Activated effector memory CD4-positive, alpha-beta T cell treated with Interleukin-2 at 50 U/mL for 16 hours (primary cell): Measurements from ENCODE around the gene BCAS1.

Experiments
- DNase-seq: peaks from one replicate; pipeline ENCODE4 v3.0.0-alpha.2; 2020

Gene BCAS1

DNA sequence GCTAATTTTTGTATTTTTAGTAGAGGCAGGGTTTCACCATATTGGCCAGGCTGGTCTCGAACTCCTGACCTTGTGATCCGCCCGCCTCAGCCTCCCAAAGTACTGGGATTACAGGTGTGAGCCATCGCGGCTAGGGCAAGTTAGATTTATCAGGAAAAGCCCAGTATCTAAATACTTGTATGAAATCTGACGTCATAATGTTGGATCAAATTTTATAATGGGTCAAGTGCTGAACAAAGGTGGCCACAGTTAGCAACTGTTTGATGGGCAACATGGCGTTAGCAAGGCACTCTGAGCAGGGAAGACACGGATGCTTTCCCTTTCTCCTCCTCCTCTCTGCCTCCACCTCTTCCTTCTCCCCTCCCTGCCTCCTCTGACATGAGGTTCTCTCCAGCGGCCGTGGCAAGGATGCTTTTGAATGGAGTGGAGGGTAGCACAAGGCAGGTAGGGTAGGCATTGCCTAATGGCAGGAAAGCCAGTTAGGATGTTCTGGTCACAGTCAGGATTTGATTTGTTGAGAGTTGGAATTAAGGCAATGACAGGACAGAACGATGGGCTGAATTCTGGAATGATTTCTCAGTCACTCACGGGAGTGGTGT lies 149.6 kb downstream of the BCAS1 start:
- no peak for DNase-seq

DNA sequence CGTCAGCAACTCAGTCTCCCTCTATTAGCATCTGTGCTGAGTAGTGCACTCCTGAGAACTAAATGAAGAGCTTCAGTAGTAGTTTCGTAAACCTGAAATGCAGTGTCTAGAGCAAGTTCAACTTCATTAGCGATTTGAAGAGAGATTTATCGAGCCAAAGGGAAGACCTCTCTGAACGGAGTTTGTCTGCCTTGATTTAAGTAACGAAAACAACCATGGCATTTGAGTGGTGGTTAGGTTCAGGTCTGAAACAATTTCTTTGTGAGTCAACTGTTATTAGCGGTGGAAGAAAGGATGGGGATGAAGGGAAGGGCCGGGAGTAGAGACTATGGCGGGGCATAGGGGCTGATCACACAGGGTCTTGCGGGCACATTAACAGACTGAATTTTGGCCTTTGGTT lies 150.5 kb downstream of the BCAS1 start:
- DNase-seq: no peak

DNA sequence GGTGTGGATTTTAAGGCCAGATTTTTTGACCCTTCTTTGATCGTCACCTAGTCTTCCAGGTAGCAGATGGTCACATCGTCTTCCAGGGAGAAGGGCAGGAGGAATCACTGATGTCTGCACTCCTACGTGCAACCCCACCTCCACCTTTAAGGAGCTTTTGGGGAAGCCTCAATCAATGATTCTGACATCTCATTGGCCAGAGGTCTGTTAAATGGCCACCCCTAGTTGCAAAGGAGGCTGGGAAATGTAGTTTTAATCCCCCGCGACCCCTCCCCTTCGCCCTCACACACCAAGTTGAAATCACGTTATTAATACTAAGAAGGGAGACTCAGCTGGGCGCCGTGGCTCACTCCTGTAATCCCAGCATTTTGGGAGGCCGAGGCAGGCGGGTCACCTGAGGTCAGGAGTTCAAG lies 151.4 kb downstream of the BCAS1 start:
- DNase-seq: no peak

DNA sequence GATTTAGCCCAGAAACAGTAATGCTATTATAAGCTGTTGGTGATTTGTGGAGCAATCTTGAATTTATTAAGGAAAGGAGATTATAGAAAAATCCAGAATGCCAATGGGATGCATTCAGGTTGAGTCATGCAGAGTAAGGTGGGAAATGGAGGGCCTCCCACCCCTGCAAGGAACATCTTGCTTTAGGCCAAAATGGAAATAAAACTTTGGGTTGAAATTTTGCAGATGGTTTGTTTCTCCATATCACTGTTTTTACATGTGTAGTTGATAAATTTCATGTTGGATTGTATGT lies 152.4 kb downstream of the BCAS1 start:
- DNase-seq: no peak

DNA sequence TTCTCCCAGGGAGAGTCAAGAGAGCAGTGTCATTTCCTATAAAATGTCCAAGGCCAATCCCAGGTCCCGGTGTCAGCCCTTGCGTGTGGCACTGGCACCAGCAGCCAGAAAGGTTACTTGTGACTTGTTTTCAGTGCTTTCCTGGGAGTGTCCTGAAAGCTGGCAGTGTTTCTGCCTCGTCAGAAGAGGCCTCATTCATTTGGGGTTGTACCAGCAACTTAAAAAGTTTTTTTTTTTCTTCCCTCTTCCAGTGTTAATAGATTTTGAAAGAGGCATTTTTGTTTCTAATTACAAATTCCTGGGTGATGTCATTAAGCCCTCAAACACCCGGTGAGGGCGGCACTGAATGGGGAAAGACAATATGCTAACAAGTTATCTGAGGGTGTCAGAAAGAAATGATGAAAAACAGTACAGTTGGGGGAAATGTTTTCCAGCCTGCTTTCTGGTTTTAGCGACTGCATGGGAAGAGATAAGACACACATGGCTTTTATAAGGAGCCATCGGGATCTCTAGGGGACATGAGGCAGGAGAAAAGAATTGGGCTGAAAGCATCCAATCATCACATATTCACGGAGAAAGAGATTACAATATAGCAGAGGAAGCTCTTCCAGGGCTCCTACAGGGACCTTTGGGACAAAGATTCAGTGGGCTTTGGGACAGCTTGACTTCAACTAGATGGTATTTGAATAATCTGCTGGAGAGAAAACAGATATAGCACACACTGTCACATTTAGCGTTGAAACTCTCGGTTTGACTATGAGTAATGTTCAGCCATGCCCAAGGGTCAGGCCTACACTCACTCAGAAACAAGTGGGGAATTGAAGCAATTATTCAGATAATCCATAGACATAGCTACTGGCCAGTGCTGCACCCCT lies 153.0 kb downstream of the BCAS1 start:
- DNase-seq: no peak

DNA sequence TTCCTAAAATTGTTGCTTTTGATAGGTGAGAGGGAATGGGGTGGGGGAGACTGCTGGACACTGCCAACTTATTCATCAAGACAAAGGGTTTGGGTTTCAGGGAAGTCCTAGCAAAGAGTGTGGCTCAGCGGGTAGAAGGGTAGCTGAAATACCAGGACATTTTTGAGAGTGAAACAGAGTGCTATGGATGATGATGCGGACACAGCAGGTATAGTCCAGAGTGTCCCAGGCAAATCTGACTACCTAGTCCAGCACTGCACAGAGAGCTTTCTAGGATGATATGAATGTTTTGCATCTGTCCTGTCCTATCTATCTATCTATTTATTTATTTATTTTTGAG lies 154.3 kb downstream of the BCAS1 start:
- no peak for DNase-seq

DNA sequence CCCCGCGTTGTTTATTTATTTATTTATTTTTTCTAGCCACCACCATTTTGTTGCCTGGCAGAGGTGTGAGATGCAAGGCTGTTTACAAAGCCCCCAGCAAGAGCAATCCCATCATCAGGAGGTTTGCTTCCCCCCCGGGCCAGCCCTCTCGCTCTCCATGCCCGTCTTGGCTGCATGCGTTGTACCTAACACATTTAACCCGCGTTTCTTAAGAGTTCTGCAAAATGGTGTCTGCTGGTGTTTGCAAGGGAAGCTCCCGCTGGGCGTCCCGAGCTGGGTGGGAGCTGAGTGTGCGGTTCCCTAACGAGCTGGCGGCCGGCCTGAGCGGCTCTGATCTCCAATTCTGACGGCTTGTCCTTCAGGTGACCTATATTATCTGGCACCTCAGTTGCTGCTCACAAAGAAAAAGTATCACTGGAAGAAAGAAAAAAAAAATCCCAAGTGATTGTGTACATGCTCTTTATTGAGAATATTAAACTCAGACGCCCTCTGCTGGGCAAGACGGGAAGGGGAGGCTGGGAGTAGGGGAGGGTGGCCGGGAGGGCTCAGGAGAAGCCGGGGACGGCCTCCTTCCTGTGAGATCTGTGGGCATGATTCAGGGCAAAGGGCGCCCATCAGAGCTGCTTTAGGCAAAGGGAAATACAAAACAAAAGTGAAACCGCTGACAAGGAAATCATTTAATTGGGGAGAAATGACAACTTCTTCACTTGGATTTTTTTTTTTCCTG lies 154.8 kb downstream of the BCAS1 start:
- DNase-seq: peak; percentile 88

DNA sequence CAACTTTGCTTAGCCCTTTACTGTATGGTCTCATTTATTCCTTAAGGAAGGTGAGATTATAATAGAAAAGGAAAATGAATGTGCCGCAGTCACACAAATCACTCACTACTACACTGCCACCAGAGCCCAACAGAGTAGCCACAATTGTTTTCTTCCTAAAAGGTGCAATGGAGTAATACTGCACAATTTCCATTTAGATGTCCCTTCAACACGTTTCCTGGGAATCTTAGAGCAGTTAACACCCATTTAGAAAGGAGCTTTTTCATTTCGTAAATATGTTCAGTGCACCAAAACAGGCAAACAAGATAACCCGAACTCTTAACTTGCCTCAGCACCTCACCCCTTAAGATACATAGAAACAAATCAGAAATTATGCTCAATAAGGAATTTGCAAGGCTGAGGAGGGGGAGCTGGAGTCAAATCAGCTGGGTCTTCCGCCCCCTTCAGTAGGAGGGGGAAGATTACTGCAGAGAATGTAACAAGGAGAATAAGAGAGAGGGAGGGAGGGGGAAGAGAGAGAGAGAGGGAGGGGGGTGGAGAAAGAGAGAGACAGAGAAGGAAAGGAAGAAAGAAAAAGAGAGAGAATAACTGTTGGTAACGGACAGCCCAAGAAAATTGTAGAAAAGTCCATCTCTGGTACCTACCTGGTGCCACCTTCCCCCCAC lies 155.5 kb downstream of the BCAS1 start:
- DNase-seq: no peak

DNA sequence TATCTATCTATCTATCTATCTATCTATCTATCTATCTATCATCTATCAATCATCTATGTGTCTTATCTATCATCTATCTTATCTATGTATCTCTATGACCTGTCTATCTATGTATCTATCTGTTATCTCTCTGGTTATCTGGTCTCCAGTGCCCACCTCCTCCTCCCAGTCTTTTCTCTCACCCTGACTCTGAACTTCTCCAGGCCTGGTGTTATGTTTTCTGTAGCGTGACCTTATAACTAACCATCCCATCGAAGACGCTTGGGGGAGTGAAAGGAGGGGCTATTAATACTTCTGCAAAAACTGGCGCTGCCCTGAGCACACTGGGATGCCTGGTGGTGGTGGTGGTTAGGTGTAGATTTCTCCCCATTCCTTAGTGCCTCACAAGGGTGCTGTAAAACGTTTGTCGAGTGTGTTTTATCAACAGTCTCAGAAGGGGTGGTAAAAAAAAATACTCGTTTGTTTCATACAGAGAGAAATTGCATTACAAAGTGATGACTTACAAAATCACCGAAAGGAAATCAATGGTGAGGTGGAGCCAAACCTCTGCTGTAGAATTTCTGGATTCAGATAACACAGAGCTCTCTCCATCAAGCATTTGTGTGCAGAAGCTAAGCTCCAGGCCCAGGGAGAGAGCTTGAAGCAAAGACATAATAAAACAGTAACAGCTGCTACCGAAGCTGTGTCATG lies 156.2 kb downstream of the BCAS1 start:
- no peak for DNase-seq

DNA sequence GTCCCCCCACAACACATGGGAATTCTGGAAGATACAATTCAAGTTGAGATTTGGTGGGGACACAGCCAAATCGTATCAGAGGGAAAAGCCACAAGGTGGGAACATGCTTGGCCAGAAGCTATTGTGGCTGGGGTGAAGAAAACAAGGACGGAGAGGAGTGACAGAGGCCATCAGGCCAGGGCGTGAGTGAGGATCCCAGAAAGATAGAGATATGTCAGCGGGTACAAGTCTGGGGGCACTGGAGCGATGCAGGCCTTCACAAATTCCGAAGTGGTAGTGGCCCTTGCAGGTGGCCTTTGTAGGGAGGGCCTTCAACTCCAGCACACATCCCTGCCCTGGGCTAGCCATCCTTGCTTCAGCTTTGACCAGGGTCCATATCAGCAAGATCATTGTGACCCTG lies 159.1 kb downstream of the BCAS1 start:
- no peak for DNase-seq

DNA sequence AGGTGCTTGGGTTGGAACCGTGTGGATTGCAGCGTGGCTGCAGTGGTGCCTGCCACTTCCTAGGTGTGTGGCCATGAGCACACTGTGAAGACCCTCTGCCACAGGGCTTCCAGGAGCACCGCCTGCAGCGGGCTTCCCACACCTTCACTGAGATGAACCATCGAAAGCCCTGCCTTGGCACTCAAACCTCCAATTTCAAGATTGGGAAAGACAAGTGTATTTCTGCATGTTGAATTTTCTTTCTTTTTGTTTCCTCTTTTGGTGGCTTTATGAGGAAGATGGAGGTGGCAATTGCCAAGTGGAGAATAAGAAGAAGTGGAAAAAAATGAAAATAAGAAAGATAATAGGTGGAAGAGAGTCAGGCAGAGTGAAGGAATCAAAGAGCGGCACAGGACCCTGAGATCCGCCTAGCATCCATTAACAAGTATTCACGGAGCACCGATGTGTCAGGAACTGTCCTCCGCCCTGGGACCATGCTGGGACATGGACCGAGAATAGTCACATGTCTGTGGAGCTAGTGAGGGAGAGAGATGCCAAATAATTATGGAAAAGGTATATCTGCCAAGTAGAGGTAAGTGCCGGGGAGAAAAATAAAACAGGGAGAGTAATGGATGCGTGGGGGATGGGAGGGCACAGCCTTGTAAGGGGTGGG lies 159.9 kb downstream of the BCAS1 start:
- no peak for DNase-seq

DNA sequence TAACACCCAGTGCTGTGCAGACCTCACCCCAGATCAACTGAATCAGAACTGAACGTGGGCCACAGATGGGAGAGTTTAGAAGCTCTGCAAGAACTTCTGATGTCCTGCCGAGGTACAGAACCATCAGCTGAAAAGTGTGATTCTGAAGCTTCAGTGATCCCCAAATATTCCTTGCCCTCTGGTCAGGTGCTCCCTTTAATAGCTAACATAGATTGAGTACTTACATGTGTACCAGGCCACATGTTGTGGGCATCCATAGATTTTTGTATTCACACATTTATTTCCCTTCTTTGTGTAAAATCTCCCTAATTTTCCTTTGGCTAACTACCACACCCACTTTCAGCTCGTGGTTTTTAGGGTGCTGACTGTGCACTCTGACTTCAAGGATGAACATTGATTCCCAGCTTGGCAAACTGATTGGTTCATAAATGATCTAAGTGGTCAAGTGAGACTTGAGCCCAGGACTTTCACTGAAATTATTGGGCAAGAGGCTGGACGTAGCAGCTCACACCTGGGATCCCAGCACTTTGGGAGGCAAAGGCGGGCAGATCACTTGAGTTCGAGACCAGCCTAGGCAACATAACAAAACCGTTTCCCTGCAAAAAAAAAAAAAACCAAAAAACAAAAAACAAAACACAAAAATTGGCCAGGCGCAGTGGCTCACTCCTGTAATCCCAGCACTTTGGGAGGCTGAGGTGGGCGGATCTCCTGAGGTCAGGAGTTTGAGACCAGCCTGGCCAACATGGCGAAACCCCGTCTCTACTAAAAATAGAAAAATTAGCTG lies 162.2 kb downstream of the BCAS1 start:
- DNase-seq: no peak

DNA sequence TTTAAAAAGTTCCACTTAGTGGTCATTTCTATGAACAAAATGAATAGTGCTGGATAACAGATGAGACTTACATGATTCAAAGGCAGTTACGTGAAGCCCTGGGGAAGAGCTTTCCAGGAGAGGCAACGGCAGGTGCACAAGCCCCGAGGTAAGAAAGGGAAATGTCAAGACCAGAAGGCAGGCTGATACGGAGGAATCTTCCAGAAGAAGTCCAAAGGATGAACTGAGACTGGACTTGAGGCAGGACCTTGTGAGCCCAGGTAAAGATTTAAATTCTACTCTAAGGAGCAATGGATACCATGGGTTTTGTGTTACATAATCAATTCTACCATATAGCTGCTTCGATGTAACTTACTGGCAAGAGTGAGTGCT lies 164.6 kb downstream of the BCAS1 start:
- DNase-seq: no peak

DNA sequence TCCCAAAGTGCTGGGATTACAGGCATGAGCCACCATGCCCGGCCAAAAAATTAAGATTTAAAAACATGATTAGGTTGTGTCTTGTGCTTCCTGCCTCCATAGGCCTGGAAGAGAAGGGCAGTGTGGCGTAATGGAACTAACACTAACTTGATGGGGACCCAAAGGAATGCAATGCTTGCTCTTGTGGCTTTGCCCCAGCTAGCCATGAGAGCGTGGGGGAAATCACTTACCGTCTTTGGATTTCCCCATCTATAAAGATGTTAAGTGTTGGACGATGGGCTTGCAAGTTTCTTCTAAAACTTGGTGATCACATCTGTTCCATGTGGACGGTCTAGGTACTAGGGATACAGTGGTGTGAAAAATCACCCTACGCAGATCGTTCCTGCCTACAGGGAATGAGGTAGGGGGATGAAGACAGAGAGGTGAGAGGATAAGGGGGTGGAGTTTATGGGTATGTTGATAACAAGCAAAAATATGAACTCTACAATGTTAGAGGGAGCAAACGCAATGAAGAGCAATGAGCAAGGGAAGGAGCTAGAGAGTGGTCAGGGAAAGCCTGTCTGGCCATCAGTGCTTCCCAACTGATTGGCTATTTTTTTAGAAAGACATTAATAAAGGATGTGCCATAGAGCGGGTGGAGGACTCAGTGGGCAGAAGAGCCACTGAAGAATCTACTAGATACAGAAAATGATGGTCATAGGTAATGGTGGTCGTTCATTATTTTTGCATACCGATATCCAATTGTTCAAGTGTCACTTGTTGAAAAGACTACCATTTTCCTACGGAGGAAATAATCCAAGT lies 165.2 kb downstream of the BCAS1 start:
- no peak for DNase-seq

DNA sequence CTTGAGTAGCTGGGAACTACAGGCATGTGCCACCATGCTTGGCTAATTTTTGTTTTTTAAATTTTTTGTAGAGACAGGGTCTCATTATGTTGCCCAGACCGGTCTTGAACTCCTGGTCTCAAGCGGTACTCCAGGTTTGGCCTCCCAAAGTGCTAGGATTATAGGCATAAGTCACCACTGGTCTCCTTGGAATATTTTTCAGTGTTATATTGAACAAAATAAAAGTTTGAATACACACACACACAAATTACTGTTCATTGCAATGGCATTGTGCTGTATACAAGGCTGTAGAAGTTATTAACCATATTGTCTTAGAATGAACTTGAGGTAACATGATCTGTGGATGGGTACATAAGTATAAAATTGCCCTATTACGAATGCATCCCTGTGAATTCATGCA lies 166.1 kb downstream of the BCAS1 start:
- DNase-seq: no peak

DNA sequence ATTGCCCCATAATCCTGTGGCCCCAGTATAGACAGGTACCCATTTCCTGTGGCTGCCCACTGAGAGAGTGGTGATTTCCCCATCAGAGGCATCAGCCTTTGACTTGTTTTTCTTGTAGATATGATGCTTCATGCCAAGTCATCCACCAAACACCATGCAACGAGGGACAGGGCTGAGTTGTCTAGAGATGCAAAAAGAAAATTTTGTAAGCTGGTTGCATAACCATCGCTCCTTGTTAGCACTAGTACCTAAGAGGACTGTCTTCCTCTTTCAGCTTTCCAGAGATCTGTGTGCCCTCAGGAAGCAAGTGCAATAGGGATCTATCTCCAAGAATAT lies 166.8 kb downstream of the BCAS1 start:
- no peak for DNase-seq

DNA sequence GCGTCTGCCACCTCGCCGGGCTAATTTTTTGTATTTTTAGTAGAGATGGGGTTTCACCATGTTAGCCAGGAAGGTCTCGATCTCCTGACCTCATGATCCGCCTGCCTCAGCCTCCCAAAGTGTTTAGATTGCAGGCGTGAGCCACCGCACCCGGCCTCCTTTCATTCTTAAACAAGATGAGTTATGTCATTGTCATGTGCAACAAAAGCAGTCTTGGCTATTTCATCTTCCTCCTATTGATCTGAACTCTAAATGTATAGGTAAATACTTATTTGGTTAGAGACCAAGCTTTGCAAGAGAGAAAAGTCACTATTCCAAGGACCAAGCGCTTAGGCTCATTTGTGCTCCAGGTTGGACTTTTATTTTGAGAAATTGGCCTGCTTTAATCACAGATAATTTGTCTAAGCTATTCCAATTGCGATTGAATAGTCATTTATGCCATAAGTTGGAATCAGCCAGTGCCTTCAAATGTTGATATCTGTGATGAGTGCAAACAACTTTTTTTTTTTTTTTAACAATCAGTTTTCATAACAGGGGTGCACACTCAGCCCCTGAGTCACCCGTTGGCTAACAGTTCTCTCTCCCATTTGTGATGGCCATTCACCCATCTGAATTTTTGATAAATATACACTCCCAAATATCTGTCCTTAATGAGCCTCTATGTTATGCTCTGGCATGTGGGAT lies 167.3 kb downstream of the BCAS1 start:
- DNase-seq: no peak

DNA sequence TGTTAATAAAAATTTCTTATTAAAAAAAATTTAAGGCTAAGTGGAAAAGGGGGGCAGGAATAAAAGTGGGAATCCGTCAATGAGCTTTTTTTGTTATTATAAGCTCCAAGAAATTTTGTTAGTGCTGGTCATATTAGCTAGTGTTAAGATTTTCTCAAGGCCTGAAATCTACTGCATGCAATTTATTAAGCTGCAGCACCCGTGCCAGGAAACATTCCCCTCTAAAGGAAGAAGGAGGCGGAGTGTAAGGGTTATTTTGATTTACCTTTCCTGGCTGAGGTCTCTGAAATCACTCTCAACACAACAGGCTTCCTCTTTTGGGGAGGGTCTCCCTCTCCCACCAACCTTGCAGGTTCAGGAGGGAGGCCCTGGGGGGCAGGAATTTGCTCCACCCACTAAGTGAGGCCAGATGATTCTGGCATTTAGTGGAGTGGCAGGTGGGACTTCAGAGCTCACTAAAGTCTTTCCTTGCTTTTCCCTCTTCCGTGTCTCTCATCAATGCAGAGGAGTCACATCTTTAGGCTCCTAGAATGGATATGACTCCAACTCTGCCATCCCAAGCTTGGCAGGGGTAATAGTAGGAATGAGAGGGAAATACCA lies 168.8 kb downstream of the BCAS1 start:
- DNase-seq: no peak

DNA sequence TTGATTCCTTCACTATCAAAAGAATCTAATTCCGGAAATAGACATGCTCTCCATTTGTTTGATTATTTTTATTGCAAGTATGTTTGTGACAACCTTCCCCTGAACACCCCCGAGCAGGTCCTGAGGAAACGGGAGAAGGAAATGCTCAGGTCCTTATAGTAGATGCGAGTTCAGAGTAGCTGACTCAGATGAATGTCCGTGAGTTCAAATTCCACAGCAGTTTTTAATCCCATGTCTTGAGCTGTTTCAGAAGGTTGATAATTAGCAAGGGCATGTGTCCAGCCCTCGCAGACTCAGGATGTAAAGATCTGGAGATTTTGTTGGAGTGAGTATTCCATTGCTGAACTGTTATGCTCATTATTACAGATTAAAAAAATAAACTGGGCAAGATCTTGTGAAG lies 169.3 kb downstream of the BCAS1 start:
- DNase-seq: no peak

DNA sequence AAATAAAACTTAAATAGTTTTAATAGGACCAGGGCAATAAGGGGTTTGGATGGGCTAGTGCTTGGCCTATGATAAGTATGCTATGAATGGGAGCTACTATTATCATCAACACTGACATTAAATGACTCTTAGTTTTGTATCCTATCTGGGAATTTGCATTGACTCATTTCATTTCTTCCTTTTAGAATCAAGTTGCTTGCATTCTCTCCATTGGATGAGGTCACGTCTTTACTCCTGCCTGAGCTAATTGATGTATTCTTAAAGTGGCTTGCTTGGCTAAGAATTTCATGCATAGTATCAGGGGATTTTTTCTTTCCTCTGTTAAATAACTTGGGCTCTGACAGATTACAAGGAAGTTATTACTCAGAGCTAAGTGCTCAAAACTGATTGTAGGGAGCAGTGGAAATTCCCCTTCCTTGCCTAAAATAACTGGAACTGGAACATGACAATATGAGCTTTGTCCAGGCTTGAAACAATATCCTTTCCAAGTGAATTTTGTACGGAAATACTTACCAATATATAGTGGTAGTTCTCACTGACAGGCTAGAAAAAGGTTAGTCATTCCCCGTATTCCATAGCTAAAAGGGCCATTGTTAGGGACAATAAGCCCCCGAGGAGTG lies 169.9 kb downstream of the BCAS1 start:
- no peak for DNase-seq
